HEK293 (cell line): ENCODE measurements around the gene CPXCR1.
"Not testable (repeated sequence)": the region's sequence is repeated elsewhere in the genome, so short reads cannot be mapped to it uniquely, and the experiment has no call there.

ENCODE experiments used
- CTCF ChIA-PET: fragments of 350-600 bp; formaldehyde crosslinking; extraction: SDS; loops from one replicate; lab custom pipeline; 2021; ENCODE audit warnings: antibody characterized with exemption; lab: Yijun Ruan, JAX
- POLR2A ChIA-PET: fragments of 300-600 bp; formaldehyde crosslinking; extraction: SDS; loops from one replicate; lab custom pipeline; 2020; ENCODE audit warnings: antibody characterized with exemption, inconsistent platforms; lab: Yijun Ruan, JAX
- H3K27ac ChIP-seq: fragments of 200-500 bp; sonication (Bioruptor generic); 2 replicates; pipeline ENCODE4 v1.5.1; 2014; ENCODE audit warnings: low read depth, low read length, control low read depth, inconsistent platforms; ENCODE audit errors: extremely low read depth
- H3K36me3 ChIP-seq, 2 experiments: fragments of 200-500 bp in 1 of 2; sonication (Bioruptor generic) in 1 of 2; 1 replicate in 1 of 2; 2 replicates in 1 of 2; pipeline ENCODE4 v1.5.1; 2014 to 2017; ENCODE audit warnings: inconsistent platforms in 2 of 2, low read length in 2 of 2; ENCODE audit not compliant: control insufficient read depth in 2 of 2, insufficient read depth in 1 of 2
- H3K4me1 ChIP-seq: fragments of 200-500 bp; sonication (Bioruptor generic); 2 replicates; pipeline ENCODE4 v1.5.1; 2014; ENCODE audit warnings: mild to moderate bottlenecking, low read length, inconsistent platforms; ENCODE audit not compliant: control insufficient read depth, insufficient read depth
- H3K4me3 ChIP-seq: 2 replicates; pipeline ENCODE4 v1.5.1; 2011; ENCODE audit warnings: low read depth, mild to moderate bottlenecking, control low read depth, low read length, moderate library complexity
- H3K9me3 ChIP-seq: fragments of 200-500 bp; sonication (Bioruptor generic); 2 replicates; pipeline ENCODE4 v1.5.1; 2014; ENCODE audit warnings: low read depth, low read length, inconsistent platforms; ENCODE audit not compliant: control insufficient read depth, insufficient read depth
- GLI2 ChIP-seq: fragments of 450-650 bp; formaldehyde crosslinking; IDR thresholded peaks from 2 replicates; pipeline ENCODE4; 2017; ENCODE audit warnings: missing biosample characterization, missing genetic modification characterization, low read depth, borderline replicate concordance
- HOXD13 ChIP-seq: sonication (generic); formaldehyde crosslinking; IDR thresholded peaks from 2 replicates; pipeline ENCODE4 v1.8.0; 2022; ENCODE audit warnings: missing genetic modification reagents, borderline replicate concordance
- KLF1 ChIP-seq: fragments of 450-650 bp; formaldehyde crosslinking; IDR thresholded peaks from 2 replicates; pipeline ENCODE4 v1.5.1; 2016; ENCODE audit warnings: missing biosample characterization, missing genetic modification characterization
- OVOL3 ChIP-seq: fragments of 450-650 bp; formaldehyde crosslinking; IDR thresholded peaks from 2 replicates; pipeline ENCODE4 v1.5.1; 2016; ENCODE audit warnings: missing biosample characterization, missing genetic modification characterization
- ZFP3 ChIP-seq: fragments of 450-650 bp; formaldehyde crosslinking; IDR thresholded peaks from 2 replicates; pipeline ENCODE4 v1.5.1; 2016; ENCODE audit warnings: low read depth, missing biosample characterization, missing genetic modification characterization
- ZNF202 ChIP-seq: fragments of 450-650 bp; formaldehyde crosslinking; IDR thresholded peaks from 2 replicates; pipeline ENCODE4 v1.5.1; 2016; ENCODE audit warnings: missing biosample characterization, missing genetic modification characterization, borderline replicate concordance
- ZNF266 ChIP-seq: fragments of 450-650 bp; formaldehyde crosslinking; IDR thresholded peaks from 2 replicates; pipeline ENCODE4 v1.5.1; 2016; ENCODE audit warnings: missing biosample characterization, missing genetic modification characterization, low read depth
- ZNF341 ChIP-seq: fragments of 450-650 bp; formaldehyde crosslinking; IDR thresholded peaks from 2 replicates; pipeline ENCODE4; 2016; ENCODE audit warnings: low read depth, missing biosample characterization, missing genetic modification characterization
- ZNF394 ChIP-seq: fragments of 450-650 bp; formaldehyde crosslinking; IDR thresholded peaks from 2 replicates; pipeline ENCODE4 v1.5.1; 2016; ENCODE audit warnings: missing biosample characterization, missing genetic modification characterization, mild to moderate bottlenecking, moderate library complexity, borderline replicate concordance
- ZNF426 ChIP-seq: fragments of 450-650 bp; formaldehyde crosslinking; IDR thresholded peaks from 2 replicates; pipeline ENCODE4 v1.5.1; 2017; ENCODE audit warnings: missing biosample characterization, missing genetic modification characterization, mild to moderate bottlenecking, inconsistent platforms, moderate library complexity
- ZNF433 ChIP-seq: fragments of 450-650 bp; formaldehyde crosslinking; IDR thresholded peaks from 2 replicates; pipeline ENCODE4 v1.5.1; 2016; ENCODE audit warnings: missing biosample characterization, missing genetic modification characterization, low read depth
- ZNF510 ChIP-seq: fragments of 450-650 bp; formaldehyde crosslinking; IDR thresholded peaks from 2 replicates; pipeline ENCODE4 v1.5.1; 2018; ENCODE audit warnings: mild to moderate bottlenecking, missing genetic modification characterization, missing biosample characterization; ENCODE audit not compliant: insufficient replicate concordance
- ZNF555 ChIP-seq: fragments of 450-650 bp; formaldehyde crosslinking; conservative IDR thresholded peaks from 2 replicates; pipeline ENCODE4 v1.5.1; 2017; ENCODE audit warnings: missing biosample characterization, mild to moderate bottlenecking, missing genetic modification characterization, inconsistent platforms
- ZNF560 ChIP-seq: fragments of 450-650 bp; formaldehyde crosslinking; IDR thresholded peaks from 2 replicates; pipeline ENCODE4 v1.5.1; 2017; ENCODE audit warnings: missing biosample characterization, missing genetic modification characterization, borderline replicate concordance
- ZNF580 ChIP-seq: fragments of 450-650 bp; formaldehyde crosslinking; IDR thresholded peaks from 2 replicates; pipeline ENCODE4 v1.5.1; 2016; ENCODE audit warnings: missing biosample characterization, missing genetic modification characterization
- ZNF610 ChIP-seq: fragments of 450-650 bp; formaldehyde crosslinking; IDR thresholded peaks from 2 replicates; pipeline ENCODE4 v1.5.1; 2016; ENCODE audit warnings: missing biosample characterization, missing genetic modification characterization, borderline replicate concordance
- ZNF623 ChIP-seq: fragments of 450-650 bp; formaldehyde crosslinking; IDR thresholded peaks from 2 replicates; pipeline ENCODE4 v1.5.1; 2016; ENCODE audit warnings: missing biosample characterization, missing genetic modification characterization
- ZNF624 ChIP-seq: fragments of 450-650 bp; formaldehyde crosslinking; IDR thresholded peaks from 2 replicates; pipeline ENCODE4 v1.5.1; 2017; ENCODE audit warnings: missing biosample characterization, missing genetic modification characterization
- ZNF654 ChIP-seq: fragments of 450-650 bp; formaldehyde crosslinking; IDR thresholded peaks from 2 replicates; pipeline ENCODE4 v1.5.1; 2016; ENCODE audit warnings: low read depth, missing biosample characterization, missing genetic modification characterization
- ZNF692 ChIP-seq: fragments of 450-650 bp; formaldehyde crosslinking; IDR thresholded peaks from 2 replicates; pipeline ENCODE4 v1.5.1; 2016; ENCODE audit warnings: missing biosample characterization, missing genetic modification characterization
- TF ChIP-seq, protein P1 (sequence below): fragments of 450-650 bp; formaldehyde crosslinking; IDR thresholded peaks from 2 replicates; pipeline ENCODE4 v1.5.1; 2016; ENCODE audit warnings: missing biosample characterization, missing genetic modification characterization
- TF ChIP-seq, protein P2 (sequence below): fragments of 450-650 bp; formaldehyde crosslinking; IDR thresholded peaks from 2 replicates; pipeline ENCODE4 v1.5.1; 2016; ENCODE audit warnings: missing biosample characterization, missing genetic modification characterization, borderline replicate concordance

The CPXCR1 gene

GRCh38 chrX:88746925-88747324 is at the start of gene CPXCR1:
Gene CPXCR1, plus strand, starts transcription at chrX:88747225. Its CDS starts 6,190 bp downstream, at chrX:88753415.
- Histone ChIP-seq H3K9me3 (no peaks in the 10 kb centered on the region; the same call in 1 of the 2 replicates), H3K4me3 (no peak within 1 kb of the TSS), H3K36me3 (no peaks in the 10 kb centered on the region), H3K4me1 (no peaks in the 10 kb centered on the region)
- ChIA-PET POLR2A (no interaction called here), CTCF (no interaction called here)
- TF ChIP-seq ZNF560 (tag by site-specific recombination) (no peak), OVOL3 (no peak), ZNF555 (tag by site-specific recombination) (no peak), ZNF610 (tag by site-specific recombination) (no peak), ZNF624 (tag by site-specific recombination) (no peak), ZNF623 (tag by site-specific recombination) (no peak), HOXD13 (CRISPR knock-in tag) (no peak), ZNF202 (tag by site-specific recombination) (no peak)
- TF ChIP-seq, all 188 proteins: peak for 0
- H3K27ac ChIP-seq, result no peak within 1 kb of the TSS

GRCh38 chrX:88735835-88736234 is 11.2 kb upstream of the CPXCR1 start:
- TF ChIP-seq KLF1 (tag by site-specific recombination) (no peak), ZNF692 (tag by site-specific recombination) (no peak)
- TF ChIP-seq, protein P1, sequence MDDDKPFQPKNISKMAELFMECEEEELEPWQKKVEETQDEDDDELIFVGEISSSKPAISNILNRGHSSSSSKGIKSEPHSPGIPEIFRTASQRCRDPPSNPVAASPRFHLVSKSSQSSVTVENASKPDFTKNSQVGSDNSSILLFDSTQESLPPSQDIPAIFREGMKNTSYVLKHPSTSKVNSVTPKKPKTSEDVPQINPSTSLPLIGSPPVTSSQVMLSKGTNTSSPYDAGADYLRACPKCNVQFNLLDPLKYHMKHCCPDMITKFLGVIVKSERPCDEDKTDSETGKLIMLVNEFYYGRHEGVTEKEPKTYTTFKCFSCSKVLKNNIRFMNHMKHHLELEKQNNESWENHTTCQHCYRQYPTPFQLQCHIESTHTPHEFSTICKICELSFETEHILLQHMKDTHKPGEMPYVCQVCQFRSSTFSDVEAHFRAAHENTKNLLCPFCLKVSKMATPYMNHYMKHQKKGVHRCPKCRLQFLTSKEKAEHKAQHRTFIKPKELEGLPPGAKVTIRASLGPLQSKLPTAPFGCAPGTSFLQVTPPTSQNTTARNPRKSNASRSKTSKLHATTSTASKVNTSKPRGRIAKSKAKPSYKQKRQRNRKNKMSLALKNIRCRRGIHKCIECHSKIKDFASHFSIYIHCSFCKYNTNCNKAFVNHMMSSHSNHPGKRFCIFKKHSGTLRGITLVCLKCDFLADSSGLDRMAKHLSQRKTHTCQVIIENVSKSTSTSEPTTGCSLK (tag by site-specific recombination), result no peak
- ChIA-PET CTCF (interaction anchor here (0.6 kb wide), 1 partner anchor 15 kb away, joined by 6 read pairs; no protein-coding TSS in a partner anchor), POLR2A (no interaction called here)

DNA sequence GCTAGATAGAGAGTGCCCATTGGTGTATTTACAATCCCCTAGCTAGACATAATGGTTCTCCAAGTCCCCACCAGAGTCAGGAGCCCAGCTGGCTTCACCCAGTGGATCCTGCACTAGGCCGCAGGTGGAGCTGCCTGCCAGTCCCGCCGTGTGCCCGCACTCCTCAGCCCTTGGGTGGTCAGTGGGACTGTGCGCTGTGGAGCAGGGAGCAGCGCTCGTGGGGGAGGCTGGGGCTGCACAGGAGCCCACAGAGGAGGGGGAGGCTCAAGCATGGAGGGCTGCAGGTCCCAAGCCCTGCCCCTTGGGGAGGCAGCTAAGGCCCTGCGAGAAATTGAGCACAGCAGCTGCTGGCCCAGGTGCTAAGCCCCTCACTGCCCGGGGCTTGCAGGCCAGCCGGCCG is 810 bp upstream of the CPXCR1 start:
- H3K9me3 ChIP-seq, H3K4me3 ChIP-seq, CTCF ChIA-PET, H3K36me3 ChIP-seq, H3K27ac ChIP-seq, POLR2A ChIA-PET, H3K4me1 ChIP-seq: not testable (repeated sequence)

More at GRCh38 chrX:88735835-88736234, 11.2 kb upstream of the CPXCR1 start:
- H3K4me1 ChIP-seq, result no peaks in the 10 kb centered on the region
- H3K9me3 ChIP-seq, result no peaks in the 10 kb centered on the region
- H3K27ac ChIP-seq, result no peak overlapping the region
- no peak overlapping the region for H3K4me3 ChIP-seq
- H3K36me3 ChIP-seq, result no peaks in the 10 kb centered on the region

- H3K36me3 ChIP-seq, POLR2A ChIA-PET, CTCF ChIA-PET, H3K4me3 ChIP-seq, H3K4me1 ChIP-seq, H3K27ac ChIP-seq, H3K9me3 ChIP-seq: not testable (repeated sequence)
- TF ChIP-seq, protein P2, sequence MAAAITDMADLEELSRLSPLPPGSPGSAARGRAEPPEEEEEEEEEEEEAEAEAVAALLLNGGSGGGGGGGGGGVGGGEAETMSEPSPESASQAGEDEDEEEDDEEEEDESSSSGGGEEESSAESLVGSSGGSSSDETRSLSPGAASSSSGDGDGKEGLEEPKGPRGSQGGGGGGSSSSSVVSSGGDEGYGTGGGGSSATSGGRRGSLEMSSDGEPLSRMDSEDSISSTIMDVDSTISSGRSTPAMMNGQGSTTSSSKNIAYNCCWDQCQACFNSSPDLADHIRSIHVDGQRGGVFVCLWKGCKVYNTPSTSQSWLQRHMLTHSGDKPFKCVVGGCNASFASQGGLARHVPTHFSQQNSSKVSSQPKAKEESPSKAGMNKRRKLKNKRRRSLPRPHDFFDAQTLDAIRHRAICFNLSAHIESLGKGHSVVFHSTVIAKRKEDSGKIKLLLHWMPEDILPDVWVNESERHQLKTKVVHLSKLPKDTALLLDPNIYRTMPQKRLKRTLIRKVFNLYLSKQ (tag by site-specific recombination), result peak; percentile 69; the same call in 1 of the 2 replicates
- TF ChIP-seq ZNF433 (tag by site-specific recombination) (peak; percentile 30; the same call in 1 of the 2 replicates), ZNF623 (tag by site-specific recombination) (peak; percentile 48), GLI2 (peak; percentile 48; the same call in 1 of the 2 replicates), ZNF510 (tag by site-specific recombination) (peak; percentile 64), ZFP3 (0 out of 2 replicates have a peak, but pooled peaks have one; percentile 28), ZNF266 (tag by site-specific recombination) (peak; percentile 63; the same call in 1 of the 2 replicates), ZNF580 (tag by site-specific recombination) (peak; percentile 50; the same call in 1 of the 2 replicates), ZNF560 (tag by site-specific recombination) (0 out of 2 replicates have a peak, but pooled peaks have one; percentile 20), ZNF654 (peak; percentile 10; the same call in 1 of the 2 replicates), ZNF426 (peak; percentile 85), ZNF341 (0 out of 2 replicates have a peak, but pooled peaks have one; percentile 10), ZNF394 (tag by site-specific recombination) (peak; percentile 87)
These were observed 5.3 kb downstream of the CPXCR1 start for GRCh38 chrX:88752339-88752738.
